HCT116 (cell line): Measurements from ENCODE around the gene VAMP1. TPM values are rescaled to one million over a fixed set of nuclear protein-coding genes. Genes with fewer than 3 reads are reported as not detected.
"Not testable (repeated sequence)": the region's sequence is repeated elsewhere in the genome, so short reads cannot be mapped to it uniquely, and the experiment has no call there.

Source experiments
- ATAC-seq: fragments of 200-7000 bp; cut with Tn5 transposase; 2 replicates; pipeline ENCODE4 v1.9.1; 2020; ENCODE audit warnings: mild to moderate bottlenecking, moderate library complexity
- BruUV-seq: library from RNA; stranded (reverse); fragments of 400-500 nt; replicated peaks from 2 replicates; lab custom pipeline; 2021; lab: Mats Ljungman, UMichigan
- CTCF ChIA-PET: fragments of 300-600 bp; sonication (Branson Sonifier 250); formaldehyde crosslinking; loops from one replicate; lab custom pipeline; 2021; ENCODE audit warnings: antibody characterized with exemption; lab: Charles Lee
- POLR2A ChIA-PET: fragments of 300-600, 350-600 bp; sonication (Branson Sonifier 250); formaldehyde crosslinking; loops from one replicate; lab custom pipeline; 2021; ENCODE audit warnings: antibody characterized with exemption; lab: Charles Lee
- RAD21 ChIA-PET, 2 experiments: fragments of 300-600 bp; sonication (Branson Sonifier 250); formaldehyde crosslinking; loops; one replicate each; lab custom pipeline; 2023; ENCODE audit warnings: low total read pairs in 2 of 2; ENCODE audit not compliant: uncharacterized antibody in 2 of 2, unreplicated experiment in 2 of 2, low non-redundant PET in 1 of 2; lab: Charles Lee
- DNase-seq: peaks from one replicate; pipeline ENCODE4 v3.0.0-alpha.2; 2010; ENCODE audit warnings: low read depth, low spot score
- H2AFZ ChIP-seq: fragments of 200-600 bp; shearing (Covaris generic), sonication (generic); 2 replicates; pipeline ENCODE4 v1.6.1; 2017; ENCODE audit warnings: low read depth, mixed run types, mixed read lengths, antibody characterized with exemption, low read length; ENCODE audit not compliant: poor library complexity, severe bottlenecking
- H3K27ac ChIP-seq: 2 replicates; pipeline ENCODE4 v1.5.1; 2012; ENCODE audit warnings: low read depth, low read length
- H3K27me3 ChIP-seq: fragments of 200-600 bp; sonication (generic); 2 replicates; pipeline ENCODE4 v1.6.1; 2016; ENCODE audit warnings: mixed run types, low read length, mixed read lengths; ENCODE audit not compliant: insufficient read depth
- H3K36me3 ChIP-seq, 2 experiments: fragments of 200-500 bp in 1 of 2; fragments of 200-600 bp in 1 of 2; sonication (Bioruptor generic) in 1 of 2; sonication (generic) in 1 of 2; 2 replicates each; pipeline versions ENCODE4 v1.5.1 to v1.6.1; 2014 to 2016; ENCODE audit warnings: low read length in 2 of 2, inconsistent platforms in 1 of 2, mixed read lengths in 1 of 2, mixed run types in 1 of 2; ENCODE audit not compliant: insufficient read depth in 2 of 2, control insufficient read depth in 1 of 2
- H3K4me1 ChIP-seq, 2 experiments: fragments of 200-600 bp in 1 of 2; sonication (generic) in 1 of 2; 2 replicates each; pipeline versions ENCODE4 v1.5.1 to v1.6.1; 2012 to 2017; ENCODE audit warnings: low read length in 2 of 2, inconsistent platforms in 1 of 2, mild to moderate bottlenecking in 1 of 2, mixed read lengths in 1 of 2, mixed run types in 1 of 2, moderate library complexity in 1 of 2; ENCODE audit not compliant: insufficient read depth in 2 of 2, control insufficient read depth in 1 of 2
- H3K4me2 ChIP-seq: fragments of 200-600 bp; sonication (generic); 2 replicates; pipeline ENCODE4 v1.6.1; 2017; ENCODE audit warnings: mixed run types, low read length, mixed read lengths
- H3K4me3 ChIP-seq, 2 experiments: fragments of 200-600 bp in 1 of 2; sonication (generic) in 1 of 2; replicated peaks in 1 of 2; 2 replicates each; pipeline ENCODE4 v1.5.1; 2011 to 2016; ENCODE audit warnings: low read length in 2 of 2, control low read depth in 1 of 2, low read depth in 1 of 2, mild to moderate bottlenecking in 1 of 2, mixed read lengths in 1 of 2, mixed run types in 1 of 2
- H3K79me2 ChIP-seq: fragments of 200-600 bp; sonication (generic); 2 replicates; pipeline ENCODE4 v1.6.1; 2017; ENCODE audit warnings: mild to moderate bottlenecking, mixed run types, low read length, moderate library complexity, mixed read lengths; ENCODE audit not compliant: insufficient read depth
- H3K9ac ChIP-seq: fragments of 200-600 bp; sonication (generic); 2 replicates; pipeline ENCODE4 v1.6.1; 2016; ENCODE audit warnings: low read length, mixed read lengths
- H3K9me2 ChIP-seq: fragments of 200-600 bp; sonication (generic), shearing (Covaris generic); 2 replicates; pipeline ENCODE4 v1.6.1; 2017; ENCODE audit warnings: mixed run types, mild to moderate bottlenecking, moderate library complexity; ENCODE audit not compliant: insufficient read depth
- H3K9me3 ChIP-seq, 2 experiments: fragments of 200-500 bp in 1 of 2; fragments of 200-600 bp in 1 of 2; sonication (Bioruptor generic) in 1 of 2; sonication (generic) in 1 of 2; 2 replicates each; pipeline ENCODE4 v1.6.1; 2014 to 2017; ENCODE audit warnings: low read length in 2 of 2, mixed read lengths in 2 of 2, inconsistent platforms in 1 of 2, low read depth in 1 of 2, mild to moderate bottlenecking in 1 of 2, mixed run types in 1 of 2, moderate library complexity in 1 of 2; ENCODE audit not compliant: control insufficient read depth in 1 of 2, insufficient read depth in 1 of 2
- H4K20me1 ChIP-seq: fragments of 200-600 bp; sonication (generic), shearing (Covaris generic); 2 replicates; pipeline ENCODE4 v1.6.1; 2017; ENCODE audit warnings: mixed run types, mild to moderate bottlenecking, moderate library complexity; ENCODE audit not compliant: insufficient read depth
- EGR1 ChIP-seq: IDR thresholded peaks from 2 replicates; pipeline ENCODE4 v1.6.1; 2012; ENCODE audit warnings: low read depth
- ELF1 ChIP-seq: IDR thresholded peaks from 2 replicates; pipeline ENCODE4 v1.6.1; 2012; ENCODE audit warnings: low read depth, borderline replicate concordance
- EZH2 ChIP-seq: fragments of 200-600 bp; sonication (generic); IDR thresholded peaks from 2 replicates; pipeline ENCODE4 v1.6.1; 2017; ENCODE audit warnings: antibody characterized with exemption, mixed run types
- POLR2A ChIP-seq: IDR thresholded peaks from 2 replicates; pipeline ENCODE4 v1.7.0; 2011; ENCODE audit warnings: borderline replicate concordance; ENCODE audit not compliant: insufficient read depth, insufficient read length; ENCODE audit errors: extremely low read depth
- POLR2AphosphoS5 ChIP-seq: IDR thresholded peaks from 2 replicates; pipeline ENCODE4 v1.6.1; 2011; ENCODE audit warnings: mild to moderate bottlenecking, low read depth, low read length, moderate library complexity
- RAD21 ChIP-seq: IDR thresholded peaks from 2 replicates; pipeline ENCODE4 v1.6.1; 2012; ENCODE audit warnings: low read depth, mild to moderate bottlenecking
- SIN3A ChIP-seq: IDR thresholded peaks from 2 replicates; pipeline ENCODE4 v1.6.1; 2012; ENCODE audit warnings: low read depth
- SP1 ChIP-seq: IDR thresholded peaks from 2 replicates; pipeline ENCODE4 v1.6.1; 2012; ENCODE audit warnings: low read depth
- YY1 ChIP-seq: IDR thresholded peaks from 2 replicates; pipeline ENCODE4 v1.6.1; 2011; ENCODE audit warnings: low read length, low read depth, moderate library complexity, mild to moderate bottlenecking; ENCODE audit not compliant: insufficient replicate concordance; ENCODE audit errors: extremely low read depth
- ZFX ChIP-seq: fragments of 450-650 bp; IDR thresholded peaks from 2 replicates; pipeline ENCODE4 v1.6.1; 2017
- intact Hi-C: fragments of 100-400 bp; cut with micrococcal nuclease; formaldehyde crosslinking; loops from 2 replicates; pipeline ENCODE4 v1.10.0; 2022
- total RNA-seq: library from RNA; stranded (reverse); gene quantifications from one replicate; pipeline ENCODE4 v1.2.1, GENCODE V29; 2021; ENCODE audit not compliant: unreplicated experiment
- TF ChIP-seq, protein P1 (sequence below): IDR thresholded peaks from 2 replicates; pipeline ENCODE4 v1.6.1; 2011; ENCODE audit warnings: mild to moderate bottlenecking, low read length, moderate library complexity; ENCODE audit not compliant: insufficient replicate concordance; ENCODE audit errors: extremely low read depth

Gene VAMP1
- total RNA-seq, 1 experiment from 2014 or later = 12.1 TPM

DNA sequence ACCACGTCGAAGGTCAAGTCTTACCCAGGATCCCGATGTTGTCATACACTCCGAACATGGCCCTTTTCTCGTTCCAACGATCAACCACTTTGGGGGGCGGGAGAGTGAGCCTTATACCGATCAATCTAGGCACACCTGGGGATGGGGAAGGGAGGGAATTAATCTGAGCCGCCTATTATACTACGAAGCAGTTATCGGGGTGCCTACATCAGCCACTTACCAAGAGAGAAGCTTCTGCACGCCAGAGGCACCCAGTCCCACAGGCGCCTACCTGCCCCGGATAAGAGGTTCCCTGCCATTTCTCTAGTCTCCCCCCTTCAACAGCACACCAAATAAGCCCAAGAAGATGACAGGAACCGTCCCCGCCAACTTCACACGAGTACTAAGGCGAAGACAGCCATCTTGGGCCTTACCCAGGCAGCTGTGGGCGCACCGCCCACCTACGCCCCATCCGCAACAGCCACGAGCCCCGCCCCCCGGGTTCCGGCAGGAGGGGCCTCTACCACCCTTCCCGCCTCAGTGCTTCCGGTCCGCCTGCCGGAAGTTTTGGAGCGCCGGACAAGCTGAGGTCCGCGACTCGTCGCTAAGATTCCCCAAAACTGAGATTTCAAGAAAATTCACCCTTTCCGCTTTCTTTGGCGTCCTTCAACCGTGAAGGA, 22.5 kb upstream of the VAMP1 start, which contains the start of gene MRPL51:
Gene MRPL51, minus strand, starts transcription at position 425 of the 659 bp plus-strand sequence. Its CDS starts 126 bp downstream, at position 299.
- intact Hi-C loops = loop anchor here (2.0 kb wide), 1 partner anchor 70 kb away; no protein-coding TSS in a partner anchor
- peak within 1 kb of the TSS; percentile 97 for H3K27ac ChIP-seq
- H2AFZ ChIP-seq = peak within 1 kb of the TSS; percentile 86
- H3K4me2 ChIP-seq = peak within 1 kb of the TSS; percentile 98
- peak within 1 kb of the TSS; percentile 86 to 90 for H3K4me3 ChIP-seq
- CTCF ChIA-PET = no interaction called here
- H3K27me3 ChIP-seq = no peaks in the 10 kb centered on the region
- DNase-seq = peak; percentile 87
- POLR2A ChIA-PET = interaction anchor here (1.0 to 1.2 kb wide), 5 partner anchors 11 to 451 kb away, joined by 3 to 12 read pairs (median 5); partner anchors contain the start of genes C12orf57, GAPDH, RNU7-1 and VAMP1
- H3K79me2 ChIP-seq = peaks cover 54% of the 10 kb centered on the region
- H3K36me3 ChIP-seq = peaks cover 16 to 32% of the 10 kb centered on the region in 2 experiments
- peak; percentile 81 for ATAC-seq
- peaks cover 12 to 19% of the 10 kb centered on the region in 2 experiments for H3K4me1 ChIP-seq
- TSS peak; percentile 92 for BruUV-seq
- RAD21 ChIA-PET = interaction anchor here in 1 of 2 experiments (0.8 kb wide), 1 partner anchor 22 kb away, joined by 3 read pairs; the partner anchor contains the start of gene VAMP1
- no peaks in the 10 kb centered on the region for H3K9me2 ChIP-seq
- no peaks in the 10 kb centered on the region for H4K20me1 ChIP-seq
- TF ChIP-seq RAD21 (no peak), YY1 (peak; percentile 96), EGR1 (peak; percentile 84), SP1 (peak; percentile 63), EZH2 (no peak), POLR2AphosphoS5 (peak; percentile 89), ZFX (peak; percentile 43; the same call in 1 of the 2 replicates), ELF1 (peak; percentile 59), SIN3A (peak; percentile 71), POLR2A (peak; percentile 92)
- TF ChIP-seq, protein P1, sequence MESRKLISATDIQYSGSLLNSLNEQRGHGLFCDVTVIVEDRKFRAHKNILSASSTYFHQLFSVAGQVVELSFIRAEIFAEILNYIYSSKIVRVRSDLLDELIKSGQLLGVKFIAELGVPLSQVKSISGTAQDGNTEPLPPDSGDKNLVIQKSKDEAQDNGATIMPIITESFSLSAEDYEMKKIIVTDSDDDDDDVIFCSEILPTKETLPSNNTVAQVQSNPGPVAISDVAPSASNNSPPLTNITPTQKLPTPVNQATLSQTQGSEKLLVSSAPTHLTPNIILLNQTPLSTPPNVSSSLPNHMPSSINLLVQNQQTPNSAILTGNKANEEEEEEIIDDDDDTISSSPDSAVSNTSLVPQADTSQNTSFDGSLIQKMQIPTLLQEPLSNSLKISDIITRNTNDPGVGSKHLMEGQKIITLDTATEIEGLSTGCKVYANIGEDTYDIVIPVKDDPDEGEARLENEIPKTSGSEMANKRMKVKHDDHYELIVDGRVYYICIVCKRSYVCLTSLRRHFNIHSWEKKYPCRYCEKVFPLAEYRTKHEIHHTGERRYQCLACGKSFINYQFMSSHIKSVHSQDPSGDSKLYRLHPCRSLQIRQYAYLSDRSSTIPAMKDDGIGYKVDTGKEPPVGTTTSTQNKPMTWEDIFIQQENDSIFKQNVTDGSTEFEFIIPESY = peak; percentile 46
- TF ChIP-seq, all 23 proteins: peak for 9
- H3K9ac ChIP-seq = peak within 1 kb of the TSS; percentile 98
- H3K9me3 ChIP-seq = no peaks in the 10 kb centered on the region

DNA sequence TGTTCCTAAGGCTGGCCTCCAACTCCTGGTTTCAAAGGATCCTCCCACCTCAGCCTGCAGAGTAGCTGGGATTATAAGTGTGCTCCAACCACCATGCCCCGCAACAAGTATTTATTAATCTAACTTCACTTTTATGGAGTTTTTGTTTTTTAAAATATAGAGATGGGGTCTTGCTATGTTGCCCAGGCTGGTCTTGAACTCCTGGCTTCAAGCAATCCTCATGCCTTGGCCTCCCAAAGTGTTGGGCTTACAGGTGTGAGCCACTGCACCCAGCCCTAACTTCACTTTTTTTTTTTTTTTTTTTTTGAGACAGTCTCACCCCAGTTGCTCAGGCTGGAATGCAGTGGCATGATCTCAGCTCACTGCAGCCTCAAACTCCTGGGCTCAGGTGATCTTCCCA, 20.2 kb upstream of the VAMP1 start:
- POLR2A ChIA-PET, CTCF ChIA-PET: not testable (repeated sequence)

More for the DNA sequence above, 20.2 kb upstream of the VAMP1 start:
- DNase-seq, H3K9me2 ChIP-seq, H3K9ac ChIP-seq, H3K27me3 ChIP-seq, ATAC-seq, H4K20me1 ChIP-seq, BruUV-seq, intact Hi-C loops, H3K4me2 ChIP-seq, H3K4me3 ChIP-seq, H3K27ac ChIP-seq, H3K9me3 ChIP-seq, H2AFZ ChIP-seq: not testable (repeated sequence)
- peaks cover 8 to 16% of the 10 kb centered on the region in 2 experiments for H3K36me3 ChIP-seq
- RAD21 ChIA-PET = interaction anchor here in 1 of 2 experiments (0.7 kb wide), 1 partner anchor 407 kb away, joined by 3 read pairs; no protein-coding TSS in a partner anchor
- H3K79me2 ChIP-seq = peaks cover 33% of the 10 kb centered on the region
- peaks cover 12 to 19% of the 10 kb centered on the region in 2 experiments for H3K4me1 ChIP-seq
